SK-N-SH (cell line): Measurements from ENCODE around the gene NEGR1. TPM values are rescaled to one million over a fixed set of nuclear protein-coding genes. Genes with fewer than 3 reads are reported as not detected.

Experiments used
- CTCF ChIA-PET: fragments of 300-600, 350-600 bp; formaldehyde crosslinking; extraction: SDS; loops from one replicate; lab custom pipeline; 2021; lab: Yijun Ruan, JAX
- POLR2A ChIA-PET: fragments of 350-600 bp; sonication (Branson Sonifier 250); formaldehyde crosslinking; extraction: SDS; loops from one replicate; lab custom pipeline; 2020; ENCODE audit warnings: antibody characterized with exemption, inconsistent platforms; lab: Yijun Ruan, JAX
- DNase-seq: peaks from one replicate; pipeline ENCODE4 v3.0.0; 2012
- H2AFZ ChIP-seq: fragments of 200-600 bp; sonication (generic); 2 replicates; pipeline ENCODE4 v1.8.1; 2016; ENCODE audit warnings: antibody characterized with exemption, mild to moderate bottlenecking, low read depth
- H3F3A ChIP-seq: fragments of 200-600 bp; sonication (generic); replicated peaks from 2 replicates; pipeline ENCODE3; 2016; ENCODE audit warnings: antibody characterized with exemption, mild to moderate bottlenecking; ENCODE audit not compliant: insufficient read depth
- H3K27ac ChIP-seq, 2 experiments: fragments of 200-500 bp in 1 of 2; fragments of 200-600 bp in 1 of 2; sonication (Bioruptor generic) in 1 of 2; sonication (generic), shearing (Covaris generic) in 1 of 2; 2 replicates each; pipeline versions ENCODE4 v1.5.1 to v1.6.1; 2014 to 2016; ENCODE audit warnings: low read depth in 2 of 2, inconsistent platforms in 1 of 2, low read length in 1 of 2, mild to moderate bottlenecking in 1 of 2, mixed read lengths in 1 of 2
- H3K27me3 ChIP-seq: fragments of 200-600 bp; sonication (generic), shearing (Covaris generic); 2 replicates; pipeline ENCODE4 v1.6.1; 2016; ENCODE audit warnings: mixed run types; ENCODE audit not compliant: insufficient read depth
- H3K36me3 ChIP-seq, 2 experiments: fragments of 200-500 bp in 1 of 2; fragments of 200-600 bp in 1 of 2; sonication (Bioruptor generic) in 1 of 2; sonication (generic) in 1 of 2; replicated peaks in 1 of 2; 2 replicates each; pipeline versions ENCODE3 to v1.5.1; 2014 to 2016; ENCODE audit warnings: low read length in 1 of 2, mild to moderate bottlenecking in 1 of 2; ENCODE audit not compliant: insufficient read depth in 2 of 2, control insufficient read depth in 1 of 2
- H3K4me1 ChIP-seq, 2 experiments: fragments of 200-500 bp in 1 of 2; fragments of 200-600 bp in 1 of 2; sonication (Bioruptor generic) in 1 of 2; sonication (generic), shearing (Covaris generic) in 1 of 2; 2 replicates each; pipeline versions ENCODE4 v1.5.1 to v1.6.1; 2014 to 2016; ENCODE audit warnings: low read depth in 1 of 2, low read length in 1 of 2, mixed run types in 1 of 2; ENCODE audit not compliant: insufficient read depth in 2 of 2, control insufficient read depth in 1 of 2
- H3K4me2 ChIP-seq: fragments of 200-600 bp; sonication (generic), shearing (Covaris generic); 2 replicates; pipeline ENCODE4 v1.6.1; 2017; ENCODE audit warnings: mixed run types
- H3K4me3 ChIP-seq, 2 experiments: fragments of 200-500 bp in 1 of 2; fragments of 200-600 bp in 1 of 2; sonication (Bioruptor generic) in 1 of 2; sonication (generic), shearing (Covaris generic) in 1 of 2; 2 replicates each; pipeline versions ENCODE4 v1.5.1 to v1.8.1; 2014 to 2016; ENCODE audit warnings: low read depth in 2 of 2, inconsistent platforms in 1 of 2, low read length in 1 of 2, mild to moderate bottlenecking in 1 of 2, mixed read lengths in 1 of 2, moderate library complexity in 1 of 2
- H3K79me2 ChIP-seq: fragments of 200-600 bp; sonication (generic); 2 replicates; pipeline ENCODE4 v1.8.1; 2017; ENCODE audit warnings: mild to moderate bottlenecking; ENCODE audit not compliant: insufficient read depth
- H3K9ac ChIP-seq: fragments of 200-600 bp; sonication (generic); 2 replicates; pipeline ENCODE4 v1.6.1; 2017; ENCODE audit warnings: mixed run types
- H3K9me2 ChIP-seq: fragments of 200-600 bp; sonication (generic); 2 replicates; pipeline ENCODE4 v1.6.1; 2017; ENCODE audit warnings: mixed run types
- H3K9me3 ChIP-seq: fragments of 200-600 bp; sonication (generic); 2 replicates; pipeline ENCODE4 v1.6.1; 2017; ENCODE audit warnings: mixed run types, mild to moderate bottlenecking, moderate library complexity
- H4K20me1 ChIP-seq: fragments of 200-600 bp; sonication (generic); 2 replicates; pipeline ENCODE4 v1.6.1; 2017; ENCODE audit warnings: mild to moderate bottlenecking, mixed run types; ENCODE audit not compliant: insufficient read depth
- FOSL2 ChIP-seq: IDR thresholded peaks from 2 replicates; pipeline ENCODE4 v1.4.0; 2012; ENCODE audit warnings: low read depth, mild to moderate bottlenecking, moderate library complexity, borderline replicate concordance
- FOXM1 ChIP-seq: IDR thresholded peaks from 2 replicates; pipeline ENCODE4 v1.4.0; 2012; ENCODE audit warnings: low read depth, mild to moderate bottlenecking
- GABPA ChIP-seq: IDR thresholded peaks from 2 replicates; pipeline ENCODE4 v1.4.0; 2012; ENCODE audit warnings: low read depth, mild to moderate bottlenecking
- MEF2A ChIP-seq: IDR thresholded peaks from 2 replicates; pipeline ENCODE4 v1.4.0; 2012; ENCODE audit warnings: low read depth, borderline replicate concordance
- NFIC ChIP-seq: IDR thresholded peaks from 2 replicates; pipeline ENCODE4 v1.4.0; 2012; ENCODE audit warnings: borderline replicate concordance
- POLR2AphosphoS5 ChIP-seq: IDR thresholded peaks from 2 replicates; pipeline ENCODE4 v1.6.1; 2012; ENCODE audit warnings: low read depth, low read length
- RAD21 ChIP-seq: IDR thresholded peaks from 2 replicates; pipeline ENCODE4 v1.6.1; 2012; ENCODE audit warnings: mild to moderate bottlenecking, low read length
- RCOR1 ChIP-seq: fragments of 150-350 bp; IDR thresholded peaks from 2 replicates; pipeline ENCODE4 v1.6.1; 2017; ENCODE audit warnings: antibody characterized with exemption, low read length
- SIN3A ChIP-seq: IDR thresholded peaks from 2 replicates; pipeline ENCODE4 v1.6.1; 2012; ENCODE audit warnings: low read depth, mild to moderate bottlenecking, low read length, moderate library complexity, borderline replicate concordance
- TCF12 ChIP-seq: IDR thresholded peaks from 2 replicates; pipeline ENCODE4 v1.4.0; 2012
- YY1 ChIP-seq: IDR thresholded peaks from 2 replicates; pipeline ENCODE4 v1.4.0; 2012; ENCODE audit warnings: low read depth, mild to moderate bottlenecking
- WGBS: methylation state at CpG from one replicate; pipeline ENCODE4 v1.1.6; 2017; ENCODE audit warnings: low lambda C conversion rate; 5-methylcytosine and 5-hydroxymethylcytosine counted together
- polyA plus RNA-seq, 3 experiments: library from polyadenylated mRNA; depleted of rRNA; stranded (reverse); fragments of >200 nt; gene quantifications; 2 replicates each; pipeline ENCODE4 v1.2.3, GENCODE V29; 2012
- TF ChIP-seq, protein P1 (sequence below): fragments of 150-350 bp; IDR thresholded peaks from 2 replicates; pipeline ENCODE4 v1.6.1; 2017; ENCODE audit warnings: antibody characterized with exemption, low read length, low read depth, borderline replicate concordance
- TF ChIP-seq, protein P2 (sequence below): IDR thresholded peaks from 2 replicates; pipeline ENCODE4 v1.6.1; 2012; ENCODE audit warnings: mild to moderate bottlenecking, low read depth, low read length, moderate library complexity
- TF ChIP-seq, protein P3 (sequence below): IDR thresholded peaks from 2 replicates; pipeline ENCODE4 v1.4.0; 2012; ENCODE audit warnings: low read depth, borderline replicate concordance
- TF ChIP-seq, protein P4 (sequence below): fragments of 200-600 bp; sonication (generic); IDR thresholded peaks from 2 replicates; pipeline ENCODE4 v1.6.1; 2017; ENCODE audit warnings: antibody characterized with exemption, mild to moderate bottlenecking, moderate library complexity
- TF ChIP-seq, protein P5 (sequence below): IDR thresholded peaks from 2 replicates; pipeline ENCODE4 v1.4.0; 2012; ENCODE audit warnings: low read depth, borderline replicate concordance

Gene NEGR1
- polyA plus RNA-seq, 1 of the 3 experiments (the other 2 are of a cell fraction), result 0.21 TPM

DNA sequence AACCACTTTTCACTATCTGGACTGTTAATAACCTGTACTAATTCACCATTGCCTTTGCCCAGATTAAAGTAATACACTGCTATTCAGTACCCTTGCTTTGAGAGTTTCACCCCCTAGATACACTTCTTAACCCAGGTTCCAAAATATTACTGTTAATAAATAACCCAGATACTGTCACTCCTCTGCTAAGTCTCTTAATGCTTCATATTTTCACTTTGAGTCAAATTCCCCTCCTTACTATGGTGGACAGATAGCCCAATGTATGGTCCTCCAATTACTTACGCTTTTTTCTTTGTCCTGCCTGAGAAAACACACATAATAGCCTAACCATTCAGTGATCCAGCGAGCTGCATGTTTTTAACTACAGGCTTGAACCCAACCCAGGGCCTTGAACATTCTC lies 152.5 kb downstream of the NEGR1 start:
- DNase-seq, result no peak
- TF ChIP-seq RCOR1, result no peak
- TF ChIP-seq NFIC, result no peak
- no peak for TF ChIP-seq RAD21
- TF ChIP-seq FOSL2, result no peak
- Histone ChIP-seq H3F3A (no peaks in the 10 kb centered on the region), H3K36me3 (no peaks in the 10 kb centered on the region), H3K27me3 (no peaks in the 10 kb centered on the region), H3K4me3 (no peak overlapping the region), H4K20me1 (no peaks in the 10 kb centered on the region), H3K4me1 (no peaks in the 10 kb centered on the region), H3K9ac (no peak overlapping the region), H2AFZ (no peak overlapping the region), H3K27ac (no peak overlapping the region), H3K79me2 (no peaks in the 10 kb centered on the region), H3K9me3 (no peaks in the 10 kb centered on the region), H3K4me2 (no peak overlapping the region), H3K9me2 (no peaks in the 10 kb centered on the region)
- 55% methylated on average over 2 of the region's 2 CpGs for WGBS
- ChIA-PET CTCF (no interaction called here), POLR2A (no interaction called here)

DNA sequence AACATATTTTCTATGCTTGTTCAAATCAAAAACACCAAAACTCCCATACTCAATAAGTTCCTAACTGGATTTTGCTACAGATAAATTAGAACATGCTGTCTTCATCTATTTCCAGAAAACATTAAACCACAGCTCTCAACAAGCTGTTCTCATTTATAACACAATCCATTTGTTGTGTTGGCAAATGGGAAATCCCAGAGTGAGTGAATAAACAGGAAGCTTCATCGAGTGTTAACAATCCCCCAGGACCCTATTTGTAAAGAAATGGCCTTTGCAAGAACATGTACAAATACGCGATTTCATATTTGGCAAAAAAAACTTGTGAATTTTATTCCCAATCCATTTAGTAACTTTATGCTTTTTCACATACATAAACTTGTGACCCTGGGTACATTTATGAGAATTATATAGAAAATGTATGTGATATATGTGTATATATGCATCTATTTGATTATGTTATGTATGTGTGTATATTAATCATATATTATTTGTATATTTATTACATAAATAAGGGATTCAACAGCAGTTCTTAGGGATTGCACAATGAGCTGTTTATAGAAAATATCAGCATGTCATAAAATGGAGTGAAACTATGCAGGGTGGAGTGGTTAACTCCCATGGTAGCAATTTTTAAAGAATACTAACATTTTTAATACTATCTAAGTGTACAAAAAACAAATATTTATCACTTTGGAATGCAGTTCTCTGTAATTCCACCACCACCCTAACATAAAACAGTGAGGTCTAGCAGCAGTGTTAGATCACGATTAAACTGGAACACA lies 160.0 kb downstream of the NEGR1 start:
- no peak for DNase-seq

More for the DNA sequence above, 160.0 kb downstream of the NEGR1 start:
- Histone ChIP-seq H3K4me1 (no peaks in the 10 kb centered on the region), H3F3A (no peaks in the 10 kb centered on the region), H4K20me1 (no peaks in the 10 kb centered on the region), H3K27me3 (no peaks in the 10 kb centered on the region), H3K4me2 (no peak overlapping the region), H3K9me3 (no peaks in the 10 kb centered on the region), H2AFZ (no peak overlapping the region), H3K36me3 (no peaks in the 10 kb centered on the region)
- ChIA-PET CTCF (no interaction called here), POLR2A (no interaction called here)
- 76% methylated on average over 4 of the region's 4 CpGs for WGBS
- no peak for TF ChIP-seq GABPA
- no peak for TF ChIP-seq POLR2AphosphoS5
- TF ChIP-seq, protein P1, sequence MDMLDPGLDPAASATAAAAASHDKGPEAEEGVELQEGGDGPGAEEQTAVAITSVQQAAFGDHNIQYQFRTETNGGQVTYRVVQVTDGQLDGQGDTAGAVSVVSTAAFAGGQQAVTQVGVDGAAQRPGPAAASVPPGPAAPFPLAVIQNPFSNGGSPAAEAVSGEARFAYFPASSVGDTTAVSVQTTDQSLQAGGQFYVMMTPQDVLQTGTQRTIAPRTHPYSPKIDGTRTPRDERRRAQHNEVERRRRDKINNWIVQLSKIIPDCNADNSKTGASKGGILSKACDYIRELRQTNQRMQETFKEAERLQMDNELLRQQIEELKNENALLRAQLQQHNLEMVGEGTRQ, result no peak
- no peak for TF ChIP-seq RAD21
- no peak for TF ChIP-seq SIN3A
- no peak for TF ChIP-seq FOXM1
- TF ChIP-seq, protein P2, sequence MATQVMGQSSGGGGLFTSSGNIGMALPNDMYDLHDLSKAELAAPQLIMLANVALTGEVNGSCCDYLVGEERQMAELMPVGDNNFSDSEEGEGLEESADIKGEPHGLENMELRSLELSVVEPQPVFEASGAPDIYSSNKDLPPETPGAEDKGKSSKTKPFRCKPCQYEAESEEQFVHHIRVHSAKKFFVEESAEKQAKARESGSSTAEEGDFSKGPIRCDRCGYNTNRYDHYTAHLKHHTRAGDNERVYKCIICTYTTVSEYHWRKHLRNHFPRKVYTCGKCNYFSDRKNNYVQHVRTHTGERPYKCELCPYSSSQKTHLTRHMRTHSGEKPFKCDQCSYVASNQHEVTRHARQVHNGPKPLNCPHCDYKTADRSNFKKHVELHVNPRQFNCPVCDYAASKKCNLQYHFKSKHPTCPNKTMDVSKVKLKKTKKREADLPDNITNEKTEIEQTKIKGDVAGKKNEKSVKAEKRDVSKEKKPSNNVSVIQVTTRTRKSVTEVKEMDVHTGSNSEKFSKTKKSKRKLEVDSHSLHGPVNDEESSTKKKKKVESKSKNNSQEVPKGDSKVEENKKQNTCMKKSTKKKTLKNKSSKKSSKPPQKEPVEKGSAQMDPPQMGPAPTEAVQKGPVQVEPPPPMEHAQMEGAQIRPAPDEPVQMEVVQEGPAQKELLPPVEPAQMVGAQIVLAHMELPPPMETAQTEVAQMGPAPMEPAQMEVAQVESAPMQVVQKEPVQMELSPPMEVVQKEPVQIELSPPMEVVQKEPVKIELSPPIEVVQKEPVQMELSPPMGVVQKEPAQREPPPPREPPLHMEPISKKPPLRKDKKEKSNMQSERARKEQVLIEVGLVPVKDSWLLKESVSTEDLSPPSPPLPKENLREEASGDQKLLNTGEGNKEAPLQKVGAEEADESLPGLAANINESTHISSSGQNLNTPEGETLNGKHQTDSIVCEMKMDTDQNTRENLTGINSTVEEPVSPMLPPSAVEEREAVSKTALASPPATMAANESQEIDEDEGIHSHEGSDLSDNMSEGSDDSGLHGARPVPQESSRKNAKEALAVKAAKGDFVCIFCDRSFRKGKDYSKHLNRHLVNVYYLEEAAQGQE, result no peak
- TF ChIP-seq, protein P3, sequence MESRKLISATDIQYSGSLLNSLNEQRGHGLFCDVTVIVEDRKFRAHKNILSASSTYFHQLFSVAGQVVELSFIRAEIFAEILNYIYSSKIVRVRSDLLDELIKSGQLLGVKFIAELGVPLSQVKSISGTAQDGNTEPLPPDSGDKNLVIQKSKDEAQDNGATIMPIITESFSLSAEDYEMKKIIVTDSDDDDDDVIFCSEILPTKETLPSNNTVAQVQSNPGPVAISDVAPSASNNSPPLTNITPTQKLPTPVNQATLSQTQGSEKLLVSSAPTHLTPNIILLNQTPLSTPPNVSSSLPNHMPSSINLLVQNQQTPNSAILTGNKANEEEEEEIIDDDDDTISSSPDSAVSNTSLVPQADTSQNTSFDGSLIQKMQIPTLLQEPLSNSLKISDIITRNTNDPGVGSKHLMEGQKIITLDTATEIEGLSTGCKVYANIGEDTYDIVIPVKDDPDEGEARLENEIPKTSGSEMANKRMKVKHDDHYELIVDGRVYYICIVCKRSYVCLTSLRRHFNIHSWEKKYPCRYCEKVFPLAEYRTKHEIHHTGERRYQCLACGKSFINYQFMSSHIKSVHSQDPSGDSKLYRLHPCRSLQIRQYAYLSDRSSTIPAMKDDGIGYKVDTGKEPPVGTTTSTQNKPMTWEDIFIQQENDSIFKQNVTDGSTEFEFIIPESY, result no peak
- TF ChIP-seq TCF12, result no peak
- TF ChIP-seq, protein P4, sequence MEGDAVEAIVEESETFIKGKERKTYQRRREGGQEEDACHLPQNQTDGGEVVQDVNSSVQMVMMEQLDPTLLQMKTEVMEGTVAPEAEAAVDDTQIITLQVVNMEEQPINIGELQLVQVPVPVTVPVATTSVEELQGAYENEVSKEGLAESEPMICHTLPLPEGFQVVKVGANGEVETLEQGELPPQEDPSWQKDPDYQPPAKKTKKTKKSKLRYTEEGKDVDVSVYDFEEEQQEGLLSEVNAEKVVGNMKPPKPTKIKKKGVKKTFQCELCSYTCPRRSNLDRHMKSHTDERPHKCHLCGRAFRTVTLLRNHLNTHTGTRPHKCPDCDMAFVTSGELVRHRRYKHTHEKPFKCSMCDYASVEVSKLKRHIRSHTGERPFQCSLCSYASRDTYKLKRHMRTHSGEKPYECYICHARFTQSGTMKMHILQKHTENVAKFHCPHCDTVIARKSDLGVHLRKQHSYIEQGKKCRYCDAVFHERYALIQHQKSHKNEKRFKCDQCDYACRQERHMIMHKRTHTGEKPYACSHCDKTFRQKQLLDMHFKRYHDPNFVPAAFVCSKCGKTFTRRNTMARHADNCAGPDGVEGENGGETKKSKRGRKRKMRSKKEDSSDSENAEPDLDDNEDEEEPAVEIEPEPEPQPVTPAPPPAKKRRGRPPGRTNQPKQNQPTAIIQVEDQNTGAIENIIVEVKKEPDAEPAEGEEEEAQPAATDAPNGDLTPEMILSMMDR, result no peak
- TF ChIP-seq, protein P5, sequence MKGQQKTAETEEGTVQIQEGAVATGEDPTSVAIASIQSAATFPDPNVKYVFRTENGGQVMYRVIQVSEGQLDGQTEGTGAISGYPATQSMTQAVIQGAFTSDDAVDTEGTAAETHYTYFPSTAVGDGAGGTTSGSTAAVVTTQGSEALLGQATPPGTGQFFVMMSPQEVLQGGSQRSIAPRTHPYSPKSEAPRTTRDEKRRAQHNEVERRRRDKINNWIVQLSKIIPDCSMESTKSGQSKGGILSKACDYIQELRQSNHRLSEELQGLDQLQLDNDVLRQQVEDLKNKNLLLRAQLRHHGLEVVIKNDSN, result no peak
- TF ChIP-seq MEF2A, result no peak
- TF ChIP-seq YY1, result no peak
- TF ChIP-seq, all 33 proteins: peak for 0
- H3K4me3 ChIP-seq, result no peak overlapping the region
- H3K9ac ChIP-seq, result no peak overlapping the region
- no peaks in the 10 kb centered on the region for H3K9me2 ChIP-seq
- no peak overlapping the region for H3K27ac ChIP-seq
- no peaks in the 10 kb centered on the region for H3K79me2 ChIP-seq
